Psoas muscle (tissue), 8 donors: ENCODE results near the gene SETD3. TPM values are rescaled to one million over a fixed set of nuclear protein-coding genes. Genes with fewer than 3 reads are reported as not detected.

Experiments
- ATAC-seq, 4 donors: fragments of 200-7000 bp; cut with Tn5 transposase; one replicate each; pipeline ENCODE4 v1.9.1; 2020; ENCODE audit warnings: moderate library complexity in 3 of 4, mild to moderate bottlenecking in 2 of 4
- DNase-seq, 2 donors: peaks; one replicate each; pipeline ENCODE4 v3.0.0-alpha.2; 2020
- H3K27ac ChIP-seq: fragments of 200-600 bp; one replicate; pipeline ENCODE4 v1.8.0; 2022
- H3K27me3 ChIP-seq, 3 donors: fragments of 200-600 bp in 1 of 3; one replicate each; pipeline versions ENCODE4 v1.6.1 to v1.8.0; 2013 to 2022; ENCODE audit warnings: low read length in 2 of 3, mild to moderate bottlenecking in 2 of 3, moderate library complexity in 1 of 3; ENCODE audit not compliant: insufficient read depth in 3 of 3
- H3K36me3 ChIP-seq, 2 donors: fragments of 200-600 bp in 1 of 2; one replicate each; pipeline versions ENCODE4 v1.6.1 to v1.8.0; 2013 to 2022; ENCODE audit warnings: low read depth in 1 of 2, mild to moderate bottlenecking in 1 of 2, moderate library complexity in 1 of 2; ENCODE audit not compliant: insufficient read depth in 1 of 2
- H3K4me1 ChIP-seq: fragments of 200-600 bp; one replicate; pipeline ENCODE4 v1.8.0; 2022
- H3K4me3 ChIP-seq: fragments of 200-600 bp; one replicate; pipeline ENCODE4 v1.8.0; 2022; ENCODE audit warnings: mild to moderate bottlenecking
- H3K9me3 ChIP-seq: fragments of 200-600 bp; one replicate; pipeline ENCODE4 v1.8.0; 2022
- CTCF ChIP-seq: fragments of 200-600 bp; IDR thresholded peaks from one replicate; pipeline ENCODE4 v1.8.0; 2022; ENCODE audit warnings: antibody characterized with exemption
- WGBS, 3 donors: extraction: QIAGEN DNeasy Blood & Tissue Kit; methylation state at CpG; one replicate each; pipeline versions ENCODE4 v1.1.6 to v1.1.7; 2013; 5-methylcytosine and 5-hydroxymethylcytosine counted together
- intact Hi-C, 2 donors: fragments of 100-400 bp; cut with DNase I; formaldehyde crosslinking; loops; one replicate each; pipeline versions ENCODE4 v1.11.0 to v1.14.2; 2022
- polyA plus RNA-seq, 3 donors: library from polyadenylated mRNA; stranded (reverse); fragments of 200-250 nt; gene quantifications; one replicate each; pipeline ENCODE4 v1.2.3, GENCODE V29; 2013
- total RNA-seq, 4 donors: library from RNA; stranded (reverse); fragmentation: NEBNext Ultra II Directional in 2 of 4; extraction: Animal tissue kit (Norgen Biotek cat#: 25700) in 2 of 4; gene quantifications; one replicate each; pipeline versions ENCODE4 v1.2.1 to v1.2.4, GENCODE V29; 2021 to 2023
- donor health status: healthy with polysubstance abuse.
- donor health status: DM: no; HTN: no; CAD: no; lungs with moderate emphysema.
- donor health status: Bipolar disorder and iron deficiency.
- donor health status: healthy.
- donor health status: DM: yes; HTN: yes; CAD: no.
- donor health status: DM: no; HTN: no; CAD: no.
- donor health status: DM: no; HTN: no; CAD: no.
- donor health status: DM: yes; HTN: yes; CAD: no.

SETD3 gene
- total and polyA plus RNA-seq, 7 donors, result 84.0 to 177 (median 123) TPM

GRCh38 chr14:99440278-99440677 is 40.4 kb downstream of the SETD3 start:
- DNase-seq (no peak), ATAC-seq (no peak)
- no peak for TF ChIP-seq CTCF
- peaks cover 0 to 83% of the 10 kb centered on the region in 2 donors for H3K36me3 ChIP-seq
- intact Hi-C loops, result no loop called here
- no peaks in the 10 kb centered on the region for H3K27me3 ChIP-seq
- H3K4me1 ChIP-seq, result no peaks in the 10 kb centered on the region
- WGBS, 3 donors, result 87 to 94% (median 93%) methylated on average over 14 of the region's 14 CpGs
- no peaks in the 10 kb centered on the region for H3K9me3 ChIP-seq
- no peak overlapping the region for H3K27ac ChIP-seq
- H3K4me3 ChIP-seq, result no peak overlapping the region

GRCh38 chr14:99437706-99438105 is 43.0 kb downstream of the SETD3 start:
- Histone ChIP-seq H3K27me3 (no peaks in the 10 kb centered on the region), H3K4me3 (no peak overlapping the region), H3K27ac (no peak overlapping the region), H3K9me3 (no peaks in the 10 kb centered on the region), H3K36me3 (peaks cover 0 to 69% of the 10 kb centered on the region in 2 donors), H3K4me1 (no peaks in the 10 kb centered on the region)
- no peak for TF ChIP-seq CTCF
- DNase-seq, result no peak
- no peak for ATAC-seq
- intact Hi-C loops, result no loop called here
- WGBS, 3 donors, result 64 to 92% (median 80%) methylated on average over 3 of the region's 3 CpGs

DNA sequence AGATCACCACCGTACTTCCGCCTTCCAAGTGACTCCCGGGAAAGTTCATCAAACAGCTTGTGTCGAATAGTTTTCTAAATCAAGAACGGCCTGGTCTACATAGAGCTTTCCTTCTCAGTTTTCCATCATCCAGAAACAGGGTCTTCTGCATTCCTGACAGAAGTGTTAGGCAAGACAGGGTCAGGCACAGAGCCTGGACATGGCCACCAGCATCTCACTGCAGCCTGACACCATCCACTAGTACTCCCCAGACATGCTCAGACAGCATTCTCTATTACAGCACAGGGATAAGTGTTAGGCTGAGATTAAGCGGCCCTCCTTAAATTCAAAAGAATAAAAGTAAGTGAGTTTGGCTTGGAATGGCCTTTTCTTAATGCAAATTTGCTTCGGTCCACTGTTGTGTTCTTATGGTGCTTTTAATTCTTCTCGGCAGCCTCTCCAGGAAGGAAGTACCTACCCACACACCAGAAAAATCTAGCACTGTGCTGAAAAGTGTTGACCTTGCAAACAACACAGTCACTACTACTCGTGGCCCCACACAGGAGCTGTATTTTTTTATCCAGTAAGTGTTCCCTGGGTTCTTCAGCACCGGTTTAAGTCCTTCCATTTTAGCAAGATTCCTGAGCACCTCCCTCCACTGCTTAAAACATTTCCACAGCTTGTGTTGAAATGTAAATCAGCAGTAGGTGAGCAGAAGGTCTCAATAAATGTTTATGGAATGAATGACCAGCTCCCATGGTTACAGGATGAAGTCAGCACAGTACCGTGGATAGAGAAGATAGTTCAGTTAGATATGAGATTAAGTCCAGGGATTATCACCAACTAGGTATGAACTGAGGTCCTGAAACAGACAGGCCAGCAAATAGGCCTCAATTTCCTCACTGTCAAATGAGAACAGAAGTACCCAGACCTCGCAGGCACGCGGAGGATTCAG is 44.1 kb downstream of the SETD3 start:
- Histone ChIP-seq H3K27ac (no peak overlapping the region), H3K4me1 (peaks cover under 1% of the 10 kb centered on the region), H3K4me3 (no peak overlapping the region), H3K36me3 (peaks cover 0 to 64% of the 10 kb centered on the region in 2 donors), H3K9me3 (no peaks in the 10 kb centered on the region), H3K27me3 (no peaks in the 10 kb centered on the region)
- DNase-seq (no peak), ATAC-seq (no peak)
- no peak for TF ChIP-seq CTCF
- 75 to 78% (median 75%) methylated on average over 14 of the region's 14 CpGs for WGBS, 3 donors
- intact Hi-C loops, result no loop called here

- no peak for DNase-seq
- H3K36me3 ChIP-seq, result peaks cover 0 to 53% of the 10 kb centered on the region in 2 donors
- peaks cover 3% of the 10 kb centered on the region for H3K4me1 ChIP-seq
- H3K27me3 ChIP-seq, result no peaks in the 10 kb centered on the region
- H3K27ac ChIP-seq, result no peak overlapping the region
- no peak for ATAC-seq
- WGBS, 3 donors, result 64 to 77% (median 65%) methylated on average over 4 of the region's 4 CpGs
- no peak overlapping the region for H3K4me3 ChIP-seq
- intact Hi-C loops, result no loop called here
- TF ChIP-seq CTCF, result no peak
- H3K9me3 ChIP-seq, result no peaks in the 10 kb centered on the region
Observed at GRCh38 chr14:99435327-99435726, 45.3 kb downstream of the SETD3 start.
